GM23338 (cell line): ENCODE results near the gene NUFIP2.

ENCODE experiments used
- CREB1 ChIP-seq: fragments of 250-450 bp; sonication (Bioruptor Pico); IDR thresholded peaks from 2 replicates; pipeline ENCODE4 v1.5.0; 2020; ENCODE audit warnings: low read depth, mild to moderate bottlenecking, moderate library complexity
- EZH2 ChIP-seq: fragments of 200-600 bp; sonication (generic); IDR thresholded peaks from one replicate; pipeline ENCODE4 v1.8.0; 2017; ENCODE audit warnings: antibody characterized with exemption, mild to moderate bottlenecking, low read depth; ENCODE audit not compliant: unreplicated experiment
- EZH2phosphoT487 ChIP-seq: fragments of 200-600 bp; sonication (generic); IDR thresholded peaks from one replicate; pipeline ENCODE4 v1.8.1; 2018; ENCODE audit warnings: antibody characterized with exemption; ENCODE audit not compliant: unreplicated experiment
- JUNB ChIP-seq: IDR thresholded peaks from one replicate; pipeline ENCODE4 v1.6.1; 2016; ENCODE audit warnings: antibody characterized with exemption; ENCODE audit not compliant: unreplicated experiment
- NANOG ChIP-seq: IDR thresholded peaks from 2 replicates; pipeline ENCODE4 v1.6.1; 2016; ENCODE audit warnings: antibody characterized with exemption, borderline replicate concordance
- POLR2AphosphoS5 ChIP-seq: IDR thresholded peaks from 2 replicates; pipeline ENCODE4 v1.6.1; 2016; ENCODE audit warnings: antibody characterized with exemption, low read depth
- STAT1 ChIP-seq: IDR thresholded peaks from one replicate; pipeline ENCODE4 v1.6.1; 2016; ENCODE audit warnings: antibody characterized with exemption; ENCODE audit not compliant: unreplicated experiment
- ZNF114 ChIP-seq: fragments of 250-450 bp; sonication (Bioruptor Pico); IDR thresholded peaks from 2 replicates; pipeline ENCODE4 v1.5.0; 2020; ENCODE audit warnings: mild to moderate bottlenecking, moderate library complexity
- ZNF331 ChIP-seq: fragments of 250-450 bp; sonication (Bioruptor Pico); IDR thresholded peaks from 2 replicates; pipeline ENCODE4 v1.5.0; 2020; ENCODE audit warnings: low read depth, mild to moderate bottlenecking, moderate library complexity
- TF ChIP-seq, protein P1 (sequence below), 2 experiments: fragments of 200-600 bp in 1 of 2; sonication (generic) in 1 of 2; conservative IDR thresholded peaks; 2 replicates each; pipeline versions ENCODE4 v1.5.1 to v1.6.1; 2016 to 2017; ENCODE audit warnings: antibody characterized with exemption in 2 of 2, low read depth in 2 of 2, mild to moderate bottlenecking in 2 of 2, moderate library complexity in 1 of 2
- TF ChIP-seq, protein P2 (sequence below): IDR thresholded peaks from one replicate; pipeline ENCODE4 v1.6.1; 2018; ENCODE audit warnings: antibody characterized with exemption; ENCODE audit not compliant: unreplicated experiment
- TF ChIP-seq, protein P3 (sequence below): IDR thresholded peaks from 2 replicates; pipeline ENCODE4 v1.6.1; 2016; ENCODE audit warnings: antibody characterized with exemption
- TF ChIP-seq, protein P4 (sequence below): fragments of 250-450 bp; sonication (Bioruptor Pico); IDR thresholded peaks from 2 replicates; pipeline ENCODE4 v1.5.0; 2020; ENCODE audit warnings: mild to moderate bottlenecking, moderate library complexity

DNA sequence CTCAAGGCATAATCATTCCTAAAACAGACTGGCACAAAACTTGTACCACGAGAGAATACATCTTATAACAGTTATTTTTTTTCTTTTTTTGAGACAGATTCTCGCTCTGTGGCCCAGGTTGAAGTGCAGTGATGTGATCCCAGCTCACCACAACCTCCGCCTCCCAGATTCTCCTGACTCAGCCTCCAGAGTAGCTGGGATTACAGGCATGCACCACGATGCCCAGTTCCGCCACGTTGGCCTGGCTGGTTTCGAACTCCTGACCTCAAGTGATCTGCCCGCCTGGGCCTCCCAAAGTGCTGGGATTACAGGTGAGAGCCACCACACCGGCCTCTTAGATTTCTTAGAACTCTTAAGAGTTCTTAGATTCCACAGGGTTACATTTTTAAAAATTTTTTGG, 4.1 kb downstream of the NUFIP2 start:
- TF ChIP-seq POLR2AphosphoS5 (no peak), EZH2phosphoT487 (no peak), EZH2 (no peak), JUNB (no peak), ZNF114 (no peak), NANOG (no peak), ZNF331 (CRISPR knock-in tag) (no peak), CREB1 (no peak), STAT1 (no peak)
- TF ChIP-seq, protein P1, sequence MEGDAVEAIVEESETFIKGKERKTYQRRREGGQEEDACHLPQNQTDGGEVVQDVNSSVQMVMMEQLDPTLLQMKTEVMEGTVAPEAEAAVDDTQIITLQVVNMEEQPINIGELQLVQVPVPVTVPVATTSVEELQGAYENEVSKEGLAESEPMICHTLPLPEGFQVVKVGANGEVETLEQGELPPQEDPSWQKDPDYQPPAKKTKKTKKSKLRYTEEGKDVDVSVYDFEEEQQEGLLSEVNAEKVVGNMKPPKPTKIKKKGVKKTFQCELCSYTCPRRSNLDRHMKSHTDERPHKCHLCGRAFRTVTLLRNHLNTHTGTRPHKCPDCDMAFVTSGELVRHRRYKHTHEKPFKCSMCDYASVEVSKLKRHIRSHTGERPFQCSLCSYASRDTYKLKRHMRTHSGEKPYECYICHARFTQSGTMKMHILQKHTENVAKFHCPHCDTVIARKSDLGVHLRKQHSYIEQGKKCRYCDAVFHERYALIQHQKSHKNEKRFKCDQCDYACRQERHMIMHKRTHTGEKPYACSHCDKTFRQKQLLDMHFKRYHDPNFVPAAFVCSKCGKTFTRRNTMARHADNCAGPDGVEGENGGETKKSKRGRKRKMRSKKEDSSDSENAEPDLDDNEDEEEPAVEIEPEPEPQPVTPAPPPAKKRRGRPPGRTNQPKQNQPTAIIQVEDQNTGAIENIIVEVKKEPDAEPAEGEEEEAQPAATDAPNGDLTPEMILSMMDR (conservative IDR thresholded peaks at IDR 0.05; ENCODE audit: low read depth in 2 of 2) = no peak
- TF ChIP-seq, protein P2, sequence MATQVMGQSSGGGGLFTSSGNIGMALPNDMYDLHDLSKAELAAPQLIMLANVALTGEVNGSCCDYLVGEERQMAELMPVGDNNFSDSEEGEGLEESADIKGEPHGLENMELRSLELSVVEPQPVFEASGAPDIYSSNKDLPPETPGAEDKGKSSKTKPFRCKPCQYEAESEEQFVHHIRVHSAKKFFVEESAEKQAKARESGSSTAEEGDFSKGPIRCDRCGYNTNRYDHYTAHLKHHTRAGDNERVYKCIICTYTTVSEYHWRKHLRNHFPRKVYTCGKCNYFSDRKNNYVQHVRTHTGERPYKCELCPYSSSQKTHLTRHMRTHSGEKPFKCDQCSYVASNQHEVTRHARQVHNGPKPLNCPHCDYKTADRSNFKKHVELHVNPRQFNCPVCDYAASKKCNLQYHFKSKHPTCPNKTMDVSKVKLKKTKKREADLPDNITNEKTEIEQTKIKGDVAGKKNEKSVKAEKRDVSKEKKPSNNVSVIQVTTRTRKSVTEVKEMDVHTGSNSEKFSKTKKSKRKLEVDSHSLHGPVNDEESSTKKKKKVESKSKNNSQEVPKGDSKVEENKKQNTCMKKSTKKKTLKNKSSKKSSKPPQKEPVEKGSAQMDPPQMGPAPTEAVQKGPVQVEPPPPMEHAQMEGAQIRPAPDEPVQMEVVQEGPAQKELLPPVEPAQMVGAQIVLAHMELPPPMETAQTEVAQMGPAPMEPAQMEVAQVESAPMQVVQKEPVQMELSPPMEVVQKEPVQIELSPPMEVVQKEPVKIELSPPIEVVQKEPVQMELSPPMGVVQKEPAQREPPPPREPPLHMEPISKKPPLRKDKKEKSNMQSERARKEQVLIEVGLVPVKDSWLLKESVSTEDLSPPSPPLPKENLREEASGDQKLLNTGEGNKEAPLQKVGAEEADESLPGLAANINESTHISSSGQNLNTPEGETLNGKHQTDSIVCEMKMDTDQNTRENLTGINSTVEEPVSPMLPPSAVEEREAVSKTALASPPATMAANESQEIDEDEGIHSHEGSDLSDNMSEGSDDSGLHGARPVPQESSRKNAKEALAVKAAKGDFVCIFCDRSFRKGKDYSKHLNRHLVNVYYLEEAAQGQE = no peak
- TF ChIP-seq, protein P3, sequence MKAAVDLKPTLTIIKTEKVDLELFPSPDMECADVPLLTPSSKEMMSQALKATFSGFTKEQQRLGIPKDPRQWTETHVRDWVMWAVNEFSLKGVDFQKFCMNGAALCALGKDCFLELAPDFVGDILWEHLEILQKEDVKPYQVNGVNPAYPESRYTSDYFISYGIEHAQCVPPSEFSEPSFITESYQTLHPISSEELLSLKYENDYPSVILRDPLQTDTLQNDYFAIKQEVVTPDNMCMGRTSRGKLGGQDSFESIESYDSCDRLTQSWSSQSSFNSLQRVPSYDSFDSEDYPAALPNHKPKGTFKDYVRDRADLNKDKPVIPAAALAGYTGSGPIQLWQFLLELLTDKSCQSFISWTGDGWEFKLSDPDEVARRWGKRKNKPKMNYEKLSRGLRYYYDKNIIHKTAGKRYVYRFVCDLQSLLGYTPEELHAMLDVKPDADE = no peak
- TF ChIP-seq, protein P4, sequence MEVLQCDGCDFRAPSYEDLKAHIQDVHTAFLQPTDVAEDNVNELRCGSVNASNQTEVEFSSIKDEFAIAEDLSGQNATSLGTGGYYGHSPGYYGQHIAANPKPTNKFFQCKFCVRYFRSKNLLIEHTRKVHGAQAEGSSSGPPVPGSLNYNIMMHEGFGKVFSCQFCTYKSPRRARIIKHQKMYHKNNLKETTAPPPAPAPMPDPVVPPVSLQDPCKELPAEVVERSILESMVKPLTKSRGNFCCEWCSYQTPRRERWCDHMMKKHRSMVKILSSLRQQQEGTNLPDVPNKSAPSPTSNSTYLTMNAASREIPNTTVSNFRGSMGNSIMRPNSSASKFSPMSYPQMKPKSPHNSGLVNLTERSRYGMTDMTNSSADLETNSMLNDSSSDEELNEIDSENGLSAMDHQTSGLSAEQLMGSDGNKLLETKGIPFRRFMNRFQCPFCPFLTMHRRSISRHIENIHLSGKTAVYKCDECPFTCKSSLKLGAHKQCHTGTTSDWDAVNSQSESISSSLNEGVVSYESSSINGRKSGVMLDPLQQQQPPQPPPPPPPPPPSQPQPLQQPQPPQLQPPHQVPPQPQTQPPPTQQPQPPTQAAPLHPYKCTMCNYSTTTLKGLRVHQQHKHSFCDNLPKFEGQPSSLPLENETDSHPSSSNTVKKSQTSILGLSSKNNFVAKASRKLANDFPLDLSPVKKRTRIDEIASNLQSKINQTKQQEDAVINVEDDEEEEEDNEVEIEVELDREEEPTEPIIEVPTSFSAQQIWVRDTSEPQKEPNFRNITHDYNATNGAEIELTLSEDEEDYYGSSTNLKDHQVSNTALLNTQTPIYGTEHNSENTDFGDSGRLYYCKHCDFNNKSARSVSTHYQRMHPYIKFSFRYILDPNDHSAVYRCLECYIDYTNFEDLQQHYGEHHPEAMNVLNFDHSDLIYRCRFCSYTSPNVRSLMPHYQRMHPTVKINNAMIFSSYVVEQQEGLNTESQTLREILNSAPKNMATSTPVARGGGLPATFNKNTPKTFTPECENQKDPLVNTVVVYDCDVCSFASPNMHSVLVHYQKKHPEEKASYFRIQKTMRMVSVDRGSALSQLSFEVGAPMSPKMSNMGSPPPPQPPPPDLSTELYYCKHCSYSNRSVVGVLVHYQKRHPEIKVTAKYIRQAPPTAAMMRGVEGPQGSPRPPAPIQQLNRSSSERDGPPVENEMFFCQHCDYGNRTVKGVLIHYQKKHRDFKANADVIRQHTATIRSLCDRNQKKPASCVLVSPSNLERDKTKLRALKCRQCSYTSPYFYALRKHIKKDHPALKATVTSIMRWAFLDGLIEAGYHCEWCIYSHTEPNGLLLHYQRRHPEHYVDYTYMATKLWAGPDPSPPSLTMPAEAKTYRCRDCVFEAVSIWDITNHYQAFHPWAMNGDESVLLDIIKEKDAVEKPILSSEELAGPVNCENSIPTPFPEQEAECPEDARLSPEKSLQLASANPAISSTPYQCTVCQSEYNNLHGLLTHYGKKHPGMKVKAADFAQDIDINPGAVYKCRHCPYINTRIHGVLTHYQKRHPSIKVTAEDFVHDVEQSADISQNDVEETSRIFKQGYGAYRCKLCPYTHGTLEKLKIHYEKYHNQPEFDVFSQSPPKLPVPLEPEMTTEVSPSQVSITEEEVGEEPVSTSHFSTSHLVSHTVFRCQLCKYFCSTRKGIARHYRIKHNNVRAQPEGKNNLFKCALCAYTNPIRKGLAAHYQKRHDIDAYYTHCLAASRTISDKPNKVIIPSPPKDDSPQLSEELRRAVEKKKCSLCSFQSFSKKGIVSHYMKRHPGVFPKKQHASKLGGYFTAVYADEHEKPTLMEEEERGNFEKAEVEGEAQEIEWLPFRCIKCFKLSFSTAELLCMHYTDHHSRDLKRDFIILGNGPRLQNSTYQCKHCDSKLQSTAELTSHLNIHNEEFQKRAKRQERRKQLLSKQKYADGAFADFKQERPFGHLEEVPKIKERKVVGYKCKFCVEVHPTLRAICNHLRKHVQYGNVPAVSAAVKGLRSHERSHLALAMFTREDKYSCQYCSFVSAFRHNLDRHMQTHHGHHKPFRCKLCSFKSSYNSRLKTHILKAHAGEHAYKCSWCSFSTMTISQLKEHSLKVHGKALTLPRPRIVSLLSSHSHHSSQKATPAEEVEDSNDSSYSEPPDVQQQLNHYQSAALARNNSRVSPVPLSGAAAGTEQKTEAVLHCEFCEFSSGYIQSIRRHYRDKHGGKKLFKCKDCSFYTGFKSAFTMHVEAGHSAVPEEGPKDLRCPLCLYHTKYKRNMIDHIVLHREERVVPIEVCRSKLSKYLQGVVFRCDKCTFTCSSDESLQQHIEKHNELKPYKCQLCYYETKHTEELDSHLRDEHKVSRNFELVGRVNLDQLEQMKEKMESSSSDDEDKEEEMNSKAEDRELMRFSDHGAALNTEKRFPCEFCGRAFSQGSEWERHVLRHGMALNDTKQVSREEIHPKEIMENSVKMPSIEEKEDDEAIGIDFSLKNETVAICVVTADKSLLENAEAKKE (CRISPR knock-in tag) = no peak
